Stimulated activated naive CD8-positive, alpha-beta T cell treated with anti-CD3 and anti-CD28 coated beads, Interleukin-15, Interleukin-2, amounts not matched to agents 100 ng/mL and 50 ng/mL, for 24 hours (primary cell): Measurements from ENCODE around the gene TAGLN2.

Experiments
- H3K27ac Mint-ChIP-seq: one replicate; pipeline ENCODE4 v1.8.0; 2021; ENCODE audit warnings: mild to moderate bottlenecking, mixed read lengths
- H3K27me3 Mint-ChIP-seq: one replicate; pipeline ENCODE4 v1.8.0; 2021; ENCODE audit warnings: mixed read lengths
- H3K36me3 Mint-ChIP-seq: one replicate; pipeline ENCODE4 v1.8.0; 2021; ENCODE audit warnings: low read depth, mixed read lengths
- H3K4me1 Mint-ChIP-seq: one replicate; pipeline ENCODE4 v1.8.0; 2021; ENCODE audit warnings: low read depth, mixed read lengths
- H3K4me3 Mint-ChIP-seq: one replicate; pipeline ENCODE4 v1.8.0; 2021; ENCODE audit warnings: mild to moderate bottlenecking, mixed read lengths
- H3K9me3 Mint-ChIP-seq: one replicate; pipeline ENCODE4 v1.8.0; 2021; ENCODE audit warnings: mixed read lengths

TAGLN2 gene

DNA sequence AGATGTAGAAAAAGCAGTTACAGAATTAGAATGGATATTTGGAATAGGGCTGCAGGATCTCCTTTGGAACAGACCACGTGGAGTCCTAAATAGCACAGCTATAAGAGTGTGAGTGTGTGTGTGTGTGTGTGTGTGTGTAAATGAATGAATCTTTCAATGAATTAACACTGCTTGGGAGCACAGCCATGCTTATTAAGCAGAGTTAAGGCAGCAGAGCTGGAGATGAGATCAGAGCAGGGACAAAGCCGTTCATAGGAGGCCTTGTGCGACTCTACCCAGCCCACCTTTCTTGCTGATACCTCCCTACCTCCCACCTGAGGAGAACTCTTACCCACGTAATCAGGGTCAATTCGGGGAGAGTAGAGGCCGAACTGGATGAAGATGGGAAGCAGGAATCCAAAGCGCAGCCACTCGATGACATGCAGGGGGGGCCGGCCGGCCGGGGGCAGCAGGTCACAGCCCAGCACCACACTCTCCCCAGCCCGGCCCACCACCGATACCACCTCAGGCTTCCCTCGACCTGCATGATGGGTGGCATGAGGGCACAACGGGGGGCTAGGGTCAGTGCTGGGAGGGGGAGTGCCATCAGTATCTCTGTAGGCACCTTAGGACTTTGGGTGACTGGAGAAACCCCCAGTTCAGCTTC lies 17.4 kb upstream of the TAGLN2 start:
- Mint-ChIP-seq H3K4me3 (no peak overlapping the region), H3K27me3 (peaks cover 22% of the 10 kb centered on the region), H3K36me3 (no peaks in the 10 kb centered on the region), H3K27ac (no peak overlapping the region), H3K9me3 (no peaks in the 10 kb centered on the region), H3K4me1 (peaks cover 5% of the 10 kb centered on the region)

DNA sequence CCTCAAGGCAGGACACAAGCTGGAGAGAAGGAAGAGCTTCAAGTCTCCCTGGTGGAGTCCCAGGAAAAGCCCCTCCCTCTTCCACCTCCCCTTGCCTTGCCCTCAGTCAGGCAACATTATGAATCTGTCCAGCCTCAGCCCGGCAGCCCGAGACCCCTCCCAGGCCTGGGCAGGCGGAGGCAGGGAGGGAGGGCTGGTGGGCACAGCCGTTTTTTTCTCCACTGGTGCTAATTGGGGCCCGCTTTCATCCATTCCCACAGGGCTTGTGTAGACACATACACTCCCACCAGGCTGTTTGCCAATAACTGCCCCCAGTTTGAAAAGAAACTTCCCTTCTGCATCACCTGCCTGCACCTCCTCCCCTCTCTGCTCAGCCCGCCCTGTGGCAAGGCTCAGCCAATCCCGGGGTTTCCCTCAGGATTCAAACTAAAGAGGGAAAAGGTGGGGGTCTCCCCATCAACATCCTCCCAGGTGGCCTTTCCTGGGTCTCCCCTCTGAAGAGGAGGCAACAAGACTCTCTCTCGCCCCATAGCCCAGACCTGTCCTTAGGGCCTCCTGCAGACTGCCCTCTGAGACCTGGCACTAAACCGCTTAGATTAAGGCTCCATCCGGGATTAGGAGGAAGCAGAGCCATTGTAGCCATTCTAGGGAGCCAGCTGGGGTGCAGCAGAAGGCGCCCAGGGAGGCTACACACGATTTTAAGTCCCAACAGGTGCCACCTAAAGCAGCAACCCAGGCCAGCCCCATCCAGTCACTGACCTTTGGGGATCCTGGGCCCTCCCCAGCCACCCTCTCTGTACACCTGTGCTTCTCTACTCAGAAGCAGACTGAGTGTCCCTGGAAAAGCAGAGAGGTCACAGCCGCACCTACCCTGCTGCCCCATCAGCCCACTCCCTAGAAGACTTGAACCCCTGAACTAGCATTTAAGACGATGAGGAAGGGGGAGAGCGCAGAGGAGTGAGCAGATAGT lies 16.6 kb upstream of the TAGLN2 start:
- Mint-ChIP-seq H3K4me1 (peaks cover 5% of the 10 kb centered on the region), H3K27me3 (peaks cover 22% of the 10 kb centered on the region), H3K36me3 (no peaks in the 10 kb centered on the region), H3K4me3 (no peak overlapping the region), H3K27ac (no peak overlapping the region), H3K9me3 (no peaks in the 10 kb centered on the region)

DNA sequence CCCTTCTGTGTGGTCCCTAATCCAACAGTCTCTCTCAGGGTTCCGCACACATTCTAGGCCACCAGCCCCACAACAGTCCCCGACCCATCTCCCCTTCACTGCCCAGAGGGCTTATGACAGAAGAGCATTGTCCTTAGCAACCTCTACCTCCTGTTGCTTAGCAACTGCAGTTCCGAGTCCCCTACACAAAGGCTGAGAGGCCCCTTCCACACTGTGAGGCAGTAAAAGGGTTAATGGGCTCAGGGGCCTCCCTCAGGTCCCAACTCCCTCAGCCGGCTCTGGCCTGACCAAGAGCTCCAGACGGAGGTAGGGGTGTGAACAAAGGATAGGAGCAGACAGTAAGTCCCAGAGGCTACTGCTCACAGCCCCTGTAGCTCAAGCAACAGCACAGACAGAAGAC lies 15.8 kb upstream of the TAGLN2 start:
- Mint-ChIP-seq H3K27me3 (peaks cover 21% of the 10 kb centered on the region), H3K4me3 (no peak overlapping the region), H3K4me1 (peaks cover 10% of the 10 kb centered on the region), H3K27ac (no peak overlapping the region), H3K36me3 (no peaks in the 10 kb centered on the region), H3K9me3 (no peaks in the 10 kb centered on the region)

GRCh38 chr1:159940006-159940620 lies 14.8 kb upstream of the TAGLN2 start:
- peaks cover 8% of the 10 kb centered on the region for H3K4me1 Mint-ChIP-seq
- H3K27ac Mint-ChIP-seq = peak overlapping the region; percentile 2
- peaks cover 18% of the 10 kb centered on the region for H3K27me3 Mint-ChIP-seq
- H3K9me3 Mint-ChIP-seq = no peaks in the 10 kb centered on the region
- H3K36me3 Mint-ChIP-seq = no peaks in the 10 kb centered on the region
- H3K4me3 Mint-ChIP-seq = no peak overlapping the region

GRCh38 chr1:159939678-159940002 lies 14.3 kb upstream of the TAGLN2 start:
- H3K9me3 Mint-ChIP-seq = no peaks in the 10 kb centered on the region
- peaks cover 13% of the 10 kb centered on the region for H3K27me3 Mint-ChIP-seq
- no peaks in the 10 kb centered on the region for H3K36me3 Mint-ChIP-seq
- no peak overlapping the region for H3K27ac Mint-ChIP-seq
- no peak overlapping the region for H3K4me3 Mint-ChIP-seq
- peaks cover 7% of the 10 kb centered on the region for H3K4me1 Mint-ChIP-seq

DNA sequence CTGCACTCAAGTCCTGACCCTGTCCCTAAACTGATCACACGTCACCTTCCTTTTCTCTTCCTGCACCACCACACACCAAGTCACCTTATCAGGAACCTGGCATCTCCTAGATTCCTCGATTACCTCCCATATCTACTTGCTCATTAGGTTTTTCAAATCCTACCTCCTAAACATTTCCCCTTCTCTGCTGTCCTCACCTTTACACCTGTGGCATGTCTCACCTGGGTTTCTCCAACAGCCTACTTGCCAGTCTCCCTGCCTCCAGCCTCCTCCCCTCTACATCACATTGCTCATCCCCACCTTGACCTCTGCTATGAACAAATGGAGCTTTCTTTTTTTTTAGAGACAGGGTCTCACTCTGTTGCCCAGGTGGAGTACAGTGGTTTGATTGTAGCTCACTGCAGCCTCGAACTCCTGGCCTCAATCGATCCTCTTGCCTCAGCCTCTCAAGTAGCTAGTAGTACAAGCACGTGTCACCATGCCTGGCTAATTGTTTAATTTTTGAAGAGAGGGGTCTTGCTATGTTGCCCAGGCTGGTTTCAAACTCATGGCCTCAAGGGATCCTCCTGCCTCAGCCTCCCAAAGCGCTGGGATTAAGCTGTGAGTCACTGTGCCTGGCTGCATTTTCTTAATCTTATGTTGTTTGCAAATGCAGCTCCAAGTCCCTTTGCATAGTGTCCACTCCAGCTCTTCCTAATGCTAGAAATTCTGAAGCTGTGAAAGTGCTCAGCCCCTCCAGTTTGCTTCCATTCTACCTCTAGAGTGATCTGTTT lies 13.8 kb upstream of the TAGLN2 start:
- Mint-ChIP-seq H3K27me3 (peaks cover 8% of the 10 kb centered on the region), H3K27ac (no peak overlapping the region), H3K4me1 (peaks cover 7% of the 10 kb centered on the region), H3K4me3 (no peak overlapping the region), H3K9me3 (no peaks in the 10 kb centered on the region), H3K36me3 (no peaks in the 10 kb centered on the region)

DNA sequence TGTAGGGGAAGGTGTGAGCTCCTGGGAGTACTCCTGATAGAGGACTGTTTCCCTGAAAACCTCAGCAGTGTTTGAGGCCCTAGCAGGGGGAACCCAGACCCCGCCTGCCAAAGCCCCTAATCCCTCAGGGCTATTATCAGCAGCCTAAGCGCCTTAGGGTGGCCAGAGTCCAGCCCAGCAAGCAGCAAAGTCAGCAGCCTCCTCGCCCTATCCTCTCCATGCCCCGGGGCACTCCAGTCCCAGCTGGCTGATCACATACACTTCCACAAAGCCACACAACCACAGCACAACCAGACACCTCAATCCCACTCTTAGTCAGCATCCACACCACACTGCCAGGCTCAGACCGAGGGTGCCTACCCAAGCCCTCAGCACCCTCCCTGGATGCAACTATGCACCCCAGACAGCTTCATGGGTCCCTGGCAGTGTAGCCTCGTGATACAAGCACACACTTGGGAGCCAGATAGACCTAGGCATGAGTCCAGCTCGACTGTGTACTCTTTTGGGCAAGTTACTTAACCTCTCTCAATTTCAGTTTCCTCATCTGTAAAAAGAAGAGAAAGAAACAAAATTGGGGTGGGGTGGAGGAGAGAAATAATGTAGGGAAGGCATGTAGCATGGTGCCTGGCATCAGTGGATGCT lies 13.0 kb upstream of the TAGLN2 start:
- H3K27me3 Mint-ChIP-seq = peaks cover 8% of the 10 kb centered on the region
- H3K9me3 Mint-ChIP-seq = no peaks in the 10 kb centered on the region
- H3K4me1 Mint-ChIP-seq = peaks cover 7% of the 10 kb centered on the region
- no peak overlapping the region for H3K27ac Mint-ChIP-seq
- H3K4me3 Mint-ChIP-seq = no peak overlapping the region
- H3K36me3 Mint-ChIP-seq = no peaks in the 10 kb centered on the region

GRCh38 chr1:159937054-159937750 lies 11.9 kb upstream of the TAGLN2 start:
- Mint-ChIP-seq H3K4me1 (peaks cover 7% of the 10 kb centered on the region), H3K36me3 (no peaks in the 10 kb centered on the region), H3K9me3 (no peaks in the 10 kb centered on the region), H3K4me3 (no peak overlapping the region), H3K27ac (no peak overlapping the region), H3K27me3 (peaks cover 3% of the 10 kb centered on the region)

- Mint-ChIP-seq H3K27ac (no peak overlapping the region), H3K9me3 (no peaks in the 10 kb centered on the region), H3K27me3 (peaks cover 3% of the 10 kb centered on the region), H3K4me3 (no peak overlapping the region), H3K4me1 (peaks cover 7% of the 10 kb centered on the region), H3K36me3 (no peaks in the 10 kb centered on the region)
These were observed 11.1 kb upstream of the TAGLN2 start for GRCh38 chr1:159936273-159936904.

GRCh38 chr1:159935719-159936272 lies 10.5 kb upstream of the TAGLN2 start:
- Mint-ChIP-seq H3K36me3 (no peaks in the 10 kb centered on the region), H3K27me3 (peaks cover 3% of the 10 kb centered on the region), H3K4me1 (peaks cover 7% of the 10 kb centered on the region), H3K9me3 (no peaks in the 10 kb centered on the region), H3K27ac (no peak overlapping the region), H3K4me3 (no peak overlapping the region)

GRCh38 chr1:159935305-159935704 lies 10.0 kb upstream of the TAGLN2 start:
- Mint-ChIP-seq H3K27me3 (peaks cover 3% of the 10 kb centered on the region), H3K4me1 (peaks cover 7% of the 10 kb centered on the region), H3K27ac (no peak overlapping the region), H3K4me3 (no peak overlapping the region), H3K36me3 (no peaks in the 10 kb centered on the region), H3K9me3 (no peaks in the 10 kb centered on the region)

- Mint-ChIP-seq H3K27ac (no peak overlapping the region), H3K9me3 (no peaks in the 10 kb centered on the region), H3K4me3 (no peak overlapping the region), H3K27me3 (peaks cover 3% of the 10 kb centered on the region), H3K36me3 (no peaks in the 10 kb centered on the region), H3K4me1 (peaks cover 7% of the 10 kb centered on the region)
These were observed 9.1 kb upstream of the TAGLN2 start for GRCh38 chr1:159934136-159935039.
